Right ventricle myocardium inferior (tissue), 1 donor: ENCODE results near the gene MFGE8. TPM values are rescaled to one million over a fixed set of nuclear protein-coding genes. Genes with fewer than 3 reads are reported as not detected.
A peak's percentile ranks its signal among the peaks of the same experiment; 100 is the strongest.

Experiments used
- ATAC-seq: fragments of 200-7000 bp; cut with Tn5 transposase; one replicate; pipeline ENCODE4 v1.9.1; 2020; ENCODE audit warnings: mild to moderate bottlenecking, moderate library complexity
- DNase-seq: peaks from one replicate; pipeline ENCODE4 v3.0.0; 2021; ENCODE audit errors: missing footprints
- intact Hi-C: fragments of 100-400 bp; cut with DNase I; formaldehyde crosslinking; loops from one replicate; pipeline ENCODE4 v1.11.0; 2022
- total RNA-seq: library from RNA; stranded (reverse); fragmentation: NEBNext Ultra II Directional; extraction: Animal tissue kit (Norgen Biotek cat#: 25700); gene quantifications from one replicate; pipeline ENCODE4 v1.2.1, GENCODE V29; 2021
- donor health status: DM: no; HTN: yes; CAD: no; lungs with severe emphysema.

MFGE8 gene
- total RNA-seq, 1 donor from 2014 or later, result 321 TPM

DNA sequence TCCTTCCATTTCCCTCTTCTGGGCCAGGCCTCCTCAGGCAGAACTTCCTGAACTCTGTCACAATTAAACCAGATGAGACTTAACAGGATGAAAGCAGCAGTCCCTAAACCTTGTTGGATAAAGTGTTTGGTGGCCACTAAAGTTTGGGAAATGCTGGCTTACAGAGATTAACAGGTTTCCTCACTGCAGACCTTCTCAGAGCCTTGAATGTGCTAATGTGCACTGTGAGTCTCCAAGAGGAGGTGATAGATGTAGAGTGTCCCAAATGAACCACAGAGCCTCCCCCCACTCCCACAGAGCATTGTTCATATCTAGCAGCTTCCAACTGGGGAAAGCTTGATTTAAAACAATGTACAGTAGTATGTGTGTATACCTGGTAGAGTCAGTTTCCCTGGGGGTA lies 60.7 kb downstream of the MFGE8 start:
- intact Hi-C loops, result no loop called here
- ATAC-seq (no peak), DNase-seq (no peak)

- DNase-seq (no peak), ATAC-seq (peak; percentile 20)
- intact Hi-C loops, result no loop called here
Measured at GRCh38 chr15:88849376-88850072, 63.7 kb downstream of the MFGE8 start.

Other genes with a start within 250 kb of the MFGE8 start
- not detected for gene ACAN, start 109.9 kb downstream of the MFGE8 start, total RNA-seq
- gene HAPLN3, start 17.8 kb downstream of the MFGE8 start, total RNA-seq, result 1.1 TPM
- 69.9 TPM for gene ABHD2, start 175.1 kb upstream of the MFGE8 start, total RNA-seq